Measurements from ENCODE around the gene ALPL. TPM values are rescaled to one million over a fixed set of nuclear protein-coding genes. Genes with fewer than 3 reads are reported as not detected.

ALPL gene
- total and polyA plus RNA-seq, 9 donors, result 1.2 to 4.7 (median 3.4) TPM

GRCh38 chr1:21594935-21595897, 86.0 kb downstream of the ALPL start:
- peaks cover 17% of the 10 kb centered on the region for H3K4me1 ChIP-seq (ENCODE audit: control insufficient read depth, insufficient read depth, low read length)
- no peaks in the 10 kb centered on the region for H3K36me3 ChIP-seq (ENCODE audit: control insufficient read depth, insufficient read depth, low read length)
- no peaks in the 10 kb centered on the region for H3K9me3 ChIP-seq (replicated peaks; ENCODE audit: control insufficient read depth, low read depth, low read length)
- H3K4me3 ChIP-seq (ENCODE audit: low read length), result no peak overlapping the region
- no peak overlapping the region for H3K27ac ChIP-seq (ENCODE audit: low read length)
- peak; percentile 48 for DNase-seq
- 63% methylated on average over 20 of the region's 26 CpGs for WGBS (ENCODE audit: insufficient coverage)
- H3K27me3 ChIP-seq (ENCODE audit: control insufficient read depth, insufficient read depth, low read length), result peaks cover 23% of the 10 kb centered on the region

GRCh38 chr1:21596174-21596573, 87.0 kb downstream of the ALPL start:
- H3K27ac ChIP-seq (ENCODE audit: low read length), result no peak overlapping the region
- H3K9me3 ChIP-seq (replicated peaks; ENCODE audit: control insufficient read depth, low read depth, low read length), result no peaks in the 10 kb centered on the region
- peaks cover 17% of the 10 kb centered on the region for H3K27me3 ChIP-seq (ENCODE audit: control insufficient read depth, insufficient read depth, low read length)
- no peaks in the 10 kb centered on the region for H3K36me3 ChIP-seq (ENCODE audit: control insufficient read depth, insufficient read depth, low read length)
- H3K4me1 ChIP-seq (ENCODE audit: control insufficient read depth, insufficient read depth, low read length), result peaks cover 9% of the 10 kb centered on the region
- WGBS (ENCODE audit: insufficient coverage), result 55% methylated on average over 6 of the region's 11 CpGs
- no peak overlapping the region for H3K4me3 ChIP-seq (ENCODE audit: low read length)
- DNase-seq, result peak; percentile 64

- Histone ChIP-seq H3K4me1 (ENCODE audit: control insufficient read depth, insufficient read depth, low read length) (peaks cover 9% of the 10 kb centered on the region), H3K9me3 (replicated peaks; ENCODE audit: control insufficient read depth, low read depth, low read length) (no peaks in the 10 kb centered on the region), H3K27ac (ENCODE audit: low read length) (no peak overlapping the region), H3K27me3 (ENCODE audit: control insufficient read depth, insufficient read depth, low read length) (peaks cover 17% of the 10 kb centered on the region), H3K36me3 (ENCODE audit: control insufficient read depth, insufficient read depth, low read length) (no peaks in the 10 kb centered on the region), H3K4me3 (ENCODE audit: low read length) (no peak overlapping the region)
- 71% methylated on average over 1 of the region's 2 CpGs for WGBS (ENCODE audit: insufficient coverage)
- DNase-seq, result no peak
Measured at GRCh38 chr1:21596628-21597027, 87.4 kb downstream of the ALPL start.

GRCh38 chr1:21597753-21598152, 88.5 kb downstream of the ALPL start:
- no peaks in the 10 kb centered on the region for H3K9me3 ChIP-seq (replicated peaks; ENCODE audit: control insufficient read depth, low read depth, low read length)
- no peak overlapping the region for H3K4me3 ChIP-seq (ENCODE audit: low read length)
- peaks cover 17% of the 10 kb centered on the region for H3K27me3 ChIP-seq (ENCODE audit: control insufficient read depth, insufficient read depth, low read length)
- peaks cover 9% of the 10 kb centered on the region for H3K4me1 ChIP-seq (ENCODE audit: control insufficient read depth, insufficient read depth, low read length)
- no peaks in the 10 kb centered on the region for H3K36me3 ChIP-seq (ENCODE audit: control insufficient read depth, insufficient read depth, low read length)
- no peak for DNase-seq
- 39% methylated on average over 8 of the region's 19 CpGs for WGBS (ENCODE audit: insufficient coverage)
- H3K27ac ChIP-seq (ENCODE audit: low read length), result no peak overlapping the region

- no peaks in the 10 kb centered on the region for H3K36me3 ChIP-seq (ENCODE audit: control insufficient read depth, insufficient read depth, low read length)
- H3K27me3 ChIP-seq (ENCODE audit: control insufficient read depth, insufficient read depth, low read length), result peaks cover 16% of the 10 kb centered on the region
- no peak overlapping the region for H3K27ac ChIP-seq (ENCODE audit: low read length)
- no peak overlapping the region for H3K4me3 ChIP-seq (ENCODE audit: low read length)
- H3K9me3 ChIP-seq (replicated peaks; ENCODE audit: control insufficient read depth, low read depth, low read length), result no peaks in the 10 kb centered on the region
- no peak for DNase-seq
- WGBS (ENCODE audit: insufficient coverage), result 40% methylated on average over 1 of the region's 7 CpGs
- peaks cover 9% of the 10 kb centered on the region for H3K4me1 ChIP-seq (ENCODE audit: control insufficient read depth, insufficient read depth, low read length)
Measured at GRCh38 chr1:21598417-21598816, 89.2 kb downstream of the ALPL start.

GRCh38 chr1:21598904-21599303, 89.7 kb downstream of the ALPL start:
- Histone ChIP-seq H3K4me1 (ENCODE audit: control insufficient read depth, insufficient read depth, low read length) (peaks cover 9% of the 10 kb centered on the region), H3K27me3 (ENCODE audit: control insufficient read depth, insufficient read depth, low read length) (peaks cover 16% of the 10 kb centered on the region), H3K36me3 (ENCODE audit: control insufficient read depth, insufficient read depth, low read length) (no peaks in the 10 kb centered on the region), H3K27ac (ENCODE audit: low read length) (no peak overlapping the region), H3K4me3 (ENCODE audit: low read length) (no peak overlapping the region), H3K9me3 (replicated peaks; ENCODE audit: control insufficient read depth, low read depth, low read length) (no peaks in the 10 kb centered on the region)
- WGBS (ENCODE audit: insufficient coverage), result 71% methylated on average over 8 of the region's 8 CpGs
- no peak for DNase-seq

- WGBS (ENCODE audit: insufficient coverage), result 77% methylated on average over 15 of the region's 15 CpGs
- DNase-seq, result no peak
- no peak overlapping the region for H3K27ac ChIP-seq (ENCODE audit: low read length)
- H3K36me3 ChIP-seq (ENCODE audit: control insufficient read depth, insufficient read depth, low read length), result no peaks in the 10 kb centered on the region
- no peaks in the 10 kb centered on the region for H3K9me3 ChIP-seq (replicated peaks; ENCODE audit: control insufficient read depth, low read depth, low read length)
- H3K4me3 ChIP-seq (ENCODE audit: low read length), result no peak overlapping the region
- peaks cover 9% of the 10 kb centered on the region for H3K4me1 ChIP-seq (ENCODE audit: control insufficient read depth, insufficient read depth, low read length)
- H3K27me3 ChIP-seq (ENCODE audit: control insufficient read depth, insufficient read depth, low read length), result peaks cover 11% of the 10 kb centered on the region
Measured at GRCh38 chr1:21599402-21599801, 90.2 kb downstream of the ALPL start.

GRCh38 chr1:21601278-21602048, 92.2 kb downstream of the ALPL start:
- H3K9me3 ChIP-seq (replicated peaks; ENCODE audit: control insufficient read depth, low read depth, low read length), result no peaks in the 10 kb centered on the region
- no peak overlapping the region for H3K4me3 ChIP-seq (ENCODE audit: low read length)
- no peak for DNase-seq
- no peaks in the 10 kb centered on the region for H3K36me3 ChIP-seq (ENCODE audit: control insufficient read depth, insufficient read depth, low read length)
- peaks cover 9% of the 10 kb centered on the region for H3K27me3 ChIP-seq (ENCODE audit: control insufficient read depth, insufficient read depth, low read length)
- no peak overlapping the region for H3K27ac ChIP-seq (ENCODE audit: low read length)
- WGBS (ENCODE audit: insufficient coverage), result 90% methylated on average over 25 of the region's 30 CpGs
- H3K4me1 ChIP-seq (ENCODE audit: control insufficient read depth, insufficient read depth, low read length), result peaks cover 2% of the 10 kb centered on the region

GRCh38 chr1:21603177-21604138, 94.2 kb downstream of the ALPL start:
- 76% methylated on average over 31 of the region's 39 CpGs for WGBS (ENCODE audit: insufficient coverage)

More at GRCh38 chr1:21603177-21604138, 94.2 kb downstream of the ALPL start:
- H3K27ac ChIP-seq (ENCODE audit: low read length), result no peak overlapping the region
- H3K4me3 ChIP-seq (ENCODE audit: low read length), result no peak overlapping the region
- no peaks in the 10 kb centered on the region for H3K4me1 ChIP-seq (ENCODE audit: control insufficient read depth, insufficient read depth, low read length)
- H3K27me3 ChIP-seq (ENCODE audit: control insufficient read depth, insufficient read depth, low read length), result peaks cover 9% of the 10 kb centered on the region
- DNase-seq, result no peak
- H3K36me3 ChIP-seq (ENCODE audit: control insufficient read depth, insufficient read depth, low read length), result no peaks in the 10 kb centered on the region
- no peaks in the 10 kb centered on the region for H3K9me3 ChIP-seq (replicated peaks; ENCODE audit: control insufficient read depth, low read depth, low read length)
